ENCODE results near the gene RNU1-3.
"Not testable (repeated sequence)": the region's sequence is repeated elsewhere in the genome, so short reads cannot be mapped to it uniquely, and the experiment has no call there.

GRCh38 chr1:16704076-16704475 is 37.3 kb upstream of the RNU1-3 start:
- not testable (repeated sequence) for TF ChIP-seq CTCF, POLR2A (IDR thresholded peaks at IDR 0.05)

All from lower leg skin (tissue), 3 donors.